Right hindlimb (tissue), 1 donor: ENCODE measurements around the gene TNNT3.
"Not testable (repeated sequence)": the region's sequence is repeated elsewhere in the genome, so short reads cannot be mapped to it uniquely, and the experiment has no call there.

Experiments used
- DNase-seq: peaks from one replicate; pipeline ENCODE4 v3.0.0-alpha.2; 2018

The TNNT3 gene

DNA sequence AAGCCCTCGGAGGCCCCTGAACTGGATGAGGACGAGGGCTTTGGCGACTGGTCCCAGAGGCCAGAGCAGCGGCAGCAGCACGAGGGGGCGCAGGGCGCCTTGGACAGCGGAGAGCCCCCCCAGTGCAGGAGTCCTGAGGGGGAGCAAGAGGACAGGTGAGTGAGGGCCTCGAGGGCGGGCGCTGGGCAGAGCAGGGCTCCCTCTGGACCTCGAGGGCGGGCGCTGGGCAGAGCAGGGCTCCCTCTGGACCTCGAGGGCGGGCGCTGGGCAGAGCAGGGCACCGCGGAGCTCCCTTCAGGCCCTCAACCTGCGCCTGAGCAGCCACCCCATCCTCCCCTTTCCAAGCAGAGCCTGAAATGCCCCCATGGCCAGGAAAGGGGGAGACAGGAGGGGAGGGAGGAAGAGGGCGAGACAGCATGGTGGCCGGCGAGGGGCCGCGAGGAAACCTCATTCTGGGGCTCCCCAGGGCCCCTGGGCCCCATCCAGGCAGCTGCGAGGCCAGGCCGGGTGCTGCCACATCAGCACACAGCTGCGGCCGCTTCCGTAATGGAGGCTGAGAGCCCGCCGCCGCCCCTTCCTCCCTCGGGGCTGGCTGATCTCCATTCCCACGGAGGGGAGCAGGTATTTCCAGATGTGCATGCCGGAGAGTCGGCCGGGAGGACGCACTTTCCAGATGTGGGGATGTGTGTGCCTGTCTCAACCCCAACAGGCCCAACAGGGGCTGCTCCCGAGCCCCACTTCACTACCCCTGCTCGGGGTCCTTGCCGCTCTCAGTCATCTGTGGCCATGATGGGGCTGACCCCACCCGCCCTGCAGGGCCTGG lies 37.9 kb upstream of the TNNT3 start:
- DNase-seq, result peak; percentile 93

DNA sequence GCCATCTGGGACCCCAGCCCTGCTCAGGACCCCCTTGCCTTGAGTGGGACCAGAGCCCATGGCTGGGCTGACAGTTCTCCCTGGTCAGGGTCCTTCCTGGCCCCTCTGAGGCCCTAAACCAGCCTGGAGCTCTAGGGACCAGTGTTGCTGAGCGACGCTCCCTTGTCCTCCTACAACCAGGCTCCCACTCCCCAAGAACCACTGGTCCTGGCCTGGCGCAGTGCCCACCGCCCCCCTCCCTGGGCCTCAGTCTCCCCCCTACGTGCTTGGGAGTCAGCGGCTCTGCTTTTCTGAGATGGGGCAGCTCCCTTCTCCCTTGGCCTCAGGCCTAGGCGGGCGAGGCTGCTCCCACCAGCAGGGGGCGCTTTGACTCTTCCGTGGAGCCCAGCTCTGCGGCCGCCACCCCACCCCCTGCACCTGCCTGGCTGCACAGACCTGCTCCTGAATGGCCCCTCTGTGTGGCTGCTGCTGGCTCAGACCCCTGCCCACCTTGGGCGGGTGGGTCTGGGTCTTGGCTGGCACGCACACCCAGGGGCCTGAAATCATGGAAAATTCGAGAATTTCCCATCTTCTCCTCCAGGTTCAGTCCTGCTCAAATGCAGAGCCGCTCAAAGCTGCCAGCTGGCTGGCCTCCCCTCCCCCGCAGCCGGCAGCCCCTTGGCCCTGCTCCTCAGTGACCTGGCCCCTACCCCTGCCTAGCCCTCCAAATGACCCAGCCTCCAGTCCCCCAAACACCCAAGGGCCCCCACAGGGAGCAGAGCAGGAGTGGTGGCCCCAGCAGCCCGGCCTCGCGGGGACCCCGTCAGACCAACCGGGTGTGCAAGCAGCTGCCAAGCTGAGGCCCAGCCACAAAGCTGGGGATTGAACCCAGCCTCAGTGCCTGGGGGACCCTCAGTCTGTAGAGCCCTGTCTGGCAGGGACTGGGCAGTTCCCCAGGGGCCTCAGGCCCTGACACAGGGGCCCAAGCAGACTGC lies 37.0 kb upstream of the TNNT3 start:
- peak; percentile 95 for DNase-seq

DNA sequence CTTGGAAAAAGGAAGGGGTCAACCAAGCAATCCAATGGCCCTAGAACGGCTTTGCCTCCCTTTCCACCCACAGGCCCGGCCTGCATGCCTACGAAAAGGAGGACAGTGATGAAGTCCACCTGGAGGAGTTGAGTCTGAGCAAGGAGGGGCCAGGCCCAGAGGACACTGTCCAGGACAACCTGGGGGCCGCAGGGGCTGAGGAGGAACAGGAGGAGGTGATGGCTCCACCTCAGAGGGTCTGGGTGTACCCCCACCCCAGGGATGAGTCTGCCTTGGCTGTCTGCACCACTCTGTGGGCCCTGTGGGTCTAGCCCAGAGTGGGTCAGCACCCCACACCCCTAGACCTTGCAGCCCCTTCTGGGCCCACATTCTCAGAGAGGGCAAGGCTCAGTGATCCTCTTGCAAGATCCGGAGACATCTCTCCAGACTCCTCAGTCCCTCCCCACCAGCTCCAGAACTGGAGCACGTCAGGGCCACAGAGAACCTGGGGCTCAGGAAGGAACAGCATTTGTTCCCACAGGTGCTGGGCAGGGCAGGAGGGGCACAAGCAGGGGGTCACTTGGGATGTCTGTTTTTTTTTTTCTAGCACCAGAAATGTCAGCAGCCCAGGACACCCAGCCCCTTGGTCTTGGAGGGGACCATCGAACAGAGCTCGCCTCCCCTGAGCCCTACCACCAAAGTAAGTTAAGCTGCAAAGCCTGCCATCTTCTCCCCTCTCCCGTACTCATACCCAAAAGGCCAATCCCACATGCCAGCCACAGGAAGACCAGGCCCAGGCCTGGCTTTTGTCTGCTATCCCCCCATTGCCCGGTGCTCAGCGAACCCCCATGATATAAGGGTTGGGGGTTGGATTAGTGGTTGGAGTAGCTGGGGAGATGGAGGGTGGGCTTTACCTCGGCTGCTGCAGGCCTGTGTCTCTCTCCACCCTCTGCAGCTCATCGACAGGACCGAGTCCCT lies 35.9 kb upstream of the TNNT3 start:
- DNase-seq, result peak; percentile 20

DNA sequence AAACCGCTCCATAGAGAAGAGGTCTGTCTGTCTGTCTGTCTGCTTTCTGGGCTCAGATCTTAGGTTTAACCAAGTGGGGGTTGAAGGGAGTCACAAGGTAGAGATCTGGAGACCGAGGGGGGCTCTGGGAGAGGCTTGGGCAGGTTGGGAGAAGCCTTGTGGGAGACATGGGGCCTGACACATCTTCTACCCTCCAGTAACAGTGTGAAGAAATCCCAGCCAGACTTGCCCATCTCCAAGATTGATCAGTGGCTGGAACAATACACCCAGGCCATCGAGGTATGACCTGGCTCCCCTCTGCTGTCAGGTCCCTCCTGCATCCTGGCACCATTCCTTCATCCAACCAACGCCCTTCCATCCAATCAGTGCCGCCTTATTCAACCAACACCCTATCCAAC lies 35.2 kb upstream of the TNNT3 start:
- DNase-seq, result no peak

DNA sequence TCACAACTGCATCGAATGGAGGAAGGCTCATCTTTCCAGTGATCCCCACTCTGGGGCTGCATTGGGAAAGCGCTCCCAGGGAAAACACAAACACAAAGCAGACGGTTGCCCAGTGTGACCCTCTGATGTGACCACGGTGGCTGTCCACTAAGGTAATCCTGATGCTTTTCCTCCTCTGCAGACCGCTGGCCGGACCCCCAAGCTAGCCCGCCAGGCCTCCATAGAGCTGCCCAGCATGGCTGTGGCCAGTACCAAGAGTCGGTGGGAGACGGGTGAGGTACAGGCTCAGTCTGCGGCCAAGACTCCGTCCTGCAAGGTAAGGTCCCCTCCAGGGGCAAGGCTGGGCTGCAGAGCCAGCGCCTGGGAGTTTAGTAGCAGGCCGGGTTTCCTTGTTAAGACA lies 33.0 kb upstream of the TNNT3 start:
- not testable (repeated sequence) for DNase-seq

GRCh38 chr11:1887451-1888346 lies 31.8 kb upstream of the TNNT3 start:
- no peak for DNase-seq

DNA sequence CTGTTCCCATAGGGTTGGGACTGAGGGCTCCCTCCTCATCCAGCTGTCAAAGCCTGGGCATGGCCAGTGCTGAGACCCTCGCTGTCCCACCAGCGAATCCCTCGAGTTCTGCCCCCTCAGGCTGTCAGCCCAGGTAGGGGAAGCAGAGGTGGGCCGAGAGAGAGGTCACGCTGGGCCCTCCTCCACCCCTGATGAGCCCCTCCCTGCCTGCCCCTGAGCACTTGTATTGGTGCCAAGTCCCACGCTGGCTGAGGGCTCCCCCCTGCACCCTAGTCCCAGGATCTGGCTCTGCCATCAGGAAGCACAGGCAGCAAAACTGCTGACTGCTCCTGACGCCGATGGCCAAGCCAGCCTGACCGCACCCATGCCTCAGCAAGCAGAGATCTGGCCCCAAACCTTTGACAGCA lies 31.2 kb upstream of the TNNT3 start:
- DNase-seq, result no peak

DNA sequence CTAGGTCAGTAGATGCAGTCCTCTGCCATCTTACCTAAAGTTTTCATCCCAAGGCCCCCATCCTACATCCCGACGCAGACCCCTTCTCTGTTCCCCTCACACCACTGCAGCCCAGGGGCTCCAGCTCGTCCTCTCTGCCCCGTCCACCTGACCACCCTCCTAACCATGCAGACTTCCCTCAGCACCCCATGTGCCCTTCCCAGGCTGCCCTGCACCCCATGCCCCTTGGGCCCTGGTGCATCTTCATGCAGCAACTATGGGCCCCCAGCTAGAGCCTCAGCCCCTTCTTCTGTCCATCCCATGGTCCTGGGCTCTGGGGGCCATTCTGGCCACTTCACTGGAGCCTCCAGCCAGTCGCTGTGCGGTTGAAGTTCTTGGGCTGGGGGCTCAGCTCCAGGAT lies 30.7 kb upstream of the TNNT3 start:
- no peak for DNase-seq

DNA sequence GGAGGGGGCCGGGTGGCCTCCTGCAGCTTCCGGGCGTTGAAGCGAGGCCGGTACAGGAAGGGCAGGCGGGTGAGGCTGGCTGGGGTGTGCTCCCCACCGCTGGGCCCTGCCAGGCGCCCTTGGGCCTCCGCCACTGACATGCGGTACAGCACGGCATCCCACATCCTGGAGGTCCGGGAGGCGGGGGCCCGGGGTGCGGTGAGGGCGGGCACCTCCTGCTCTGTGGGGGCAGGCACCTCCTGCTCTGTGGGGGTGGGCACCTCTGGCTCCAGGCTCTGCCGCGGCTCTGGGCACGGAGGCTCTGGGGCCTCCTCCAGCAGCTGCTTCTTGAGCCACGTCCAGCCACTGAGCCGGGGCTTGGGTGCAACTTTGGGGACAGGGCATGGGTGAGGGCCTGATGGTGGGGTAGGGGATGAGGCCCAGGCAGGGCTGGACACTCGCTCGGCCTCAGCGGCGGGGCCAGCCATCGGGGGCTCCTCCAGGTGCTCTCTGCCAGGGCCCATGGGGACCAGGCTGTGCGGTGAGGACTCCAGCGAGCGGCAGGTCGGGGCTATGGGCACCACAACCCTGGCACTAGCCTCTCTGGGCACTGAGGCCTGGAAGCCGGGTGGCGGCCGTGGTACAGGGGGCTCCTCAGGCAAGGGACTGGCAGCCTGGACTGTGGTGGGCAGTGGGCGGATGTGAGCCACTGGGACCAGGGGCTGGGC lies 30.1 kb upstream of the TNNT3 start:
- DNase-seq, result peak; percentile 56

GRCh38 chr11:1889941-1890855 lies 29.3 kb upstream of the TNNT3 start:
- no peak for DNase-seq

- peak; percentile 59 for DNase-seq
Observed at GRCh38 chr11:1890856-1891830, 28.4 kb upstream of the TNNT3 start.

DNA sequence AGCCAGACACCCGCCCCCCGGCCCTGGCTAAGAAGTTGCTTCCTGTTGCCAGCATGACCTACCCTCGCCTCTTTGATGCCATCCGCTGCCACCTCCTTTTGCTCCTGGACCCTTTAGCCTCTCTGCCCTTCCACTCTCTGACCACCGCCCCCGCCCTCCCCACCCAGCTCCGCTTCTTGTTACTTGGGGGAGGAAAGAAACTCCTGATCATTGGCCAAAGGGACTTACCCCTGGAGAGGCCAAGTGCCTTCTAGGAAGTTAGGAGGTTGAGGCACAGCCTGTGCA lies 27.7 kb upstream of the TNNT3 start, which contains the start of gene PRR33:
Gene PRR33 (minus strand): TSS at position 65 of the 285 bp plus-strand sequence. CDS start 1,311 bp downstream, outside the sequence.
- no peak for DNase-seq

DNA sequence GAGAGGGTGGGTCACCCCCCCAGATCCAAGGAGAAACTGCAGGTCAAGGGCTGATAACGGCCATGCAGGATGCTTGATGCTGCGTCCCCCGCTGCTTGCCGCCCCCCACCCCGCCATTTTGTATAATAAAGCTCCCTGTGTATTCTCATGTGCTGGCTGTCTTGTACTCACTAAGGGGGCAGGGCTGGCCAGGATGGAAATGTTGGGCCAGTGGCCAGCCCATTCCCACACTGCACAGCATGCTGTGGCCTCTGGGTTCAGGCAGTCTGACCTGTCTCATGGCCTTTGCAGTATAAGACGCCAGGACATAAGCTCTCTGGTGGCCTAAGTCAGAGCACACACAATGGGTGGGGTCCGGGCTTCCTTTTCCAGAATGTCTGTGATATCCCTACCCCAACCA lies 27.4 kb upstream of the TNNT3 start:
- peak; percentile 19 for DNase-seq

- DNase-seq, result no peak
Observed at GRCh38 chr11:1892558-1892957, 26.9 kb upstream of the TNNT3 start.

GRCh38 chr11:1893581-1894359 lies 25.7 kb upstream of the TNNT3 start:
- DNase-seq, result no peak

GRCh38 chr11:1894759-1895158 lies 24.7 kb upstream of the TNNT3 start:
- DNase-seq, result no peak

DNA sequence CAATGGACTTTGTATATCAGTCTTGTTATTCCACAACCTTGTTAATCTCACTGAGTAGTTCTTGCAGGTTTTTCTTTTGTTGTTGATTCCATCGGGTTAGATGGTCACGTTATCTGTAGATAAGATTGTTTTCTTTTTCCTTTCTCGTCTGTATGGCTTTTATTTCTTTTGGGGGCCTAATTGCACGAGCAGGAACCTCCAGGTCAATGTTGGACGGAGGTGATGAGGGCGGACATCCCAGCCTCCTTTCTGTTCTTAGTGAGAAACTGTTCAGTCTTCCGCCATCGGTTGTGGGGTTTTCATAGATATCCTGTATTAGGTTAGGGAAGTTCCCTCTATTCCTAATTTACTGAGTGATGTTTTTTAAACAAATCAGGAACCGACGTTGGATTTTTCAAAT lies 23.0 kb upstream of the TNNT3 start:
- DNase-seq, result no peak

DNA sequence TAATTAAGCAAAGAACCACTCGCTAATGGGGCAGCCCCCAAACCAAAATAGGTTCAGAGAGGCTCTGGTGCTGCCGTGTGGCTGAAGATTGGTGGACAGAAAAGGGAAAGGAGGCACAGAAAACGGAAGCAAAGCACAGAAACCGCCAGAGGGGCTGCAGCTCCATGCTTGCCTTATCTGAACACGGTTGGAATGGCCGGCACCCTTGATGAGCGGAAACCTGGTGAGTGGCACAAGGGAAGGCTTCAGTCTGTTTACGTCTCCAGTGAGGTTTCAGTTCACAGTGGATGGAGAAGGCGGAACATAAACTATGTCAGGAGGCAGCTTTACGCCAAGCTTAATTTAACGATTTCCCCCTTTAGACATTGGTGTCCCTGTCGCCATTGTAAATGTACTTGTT lies 22.6 kb upstream of the TNNT3 start:
- no peak for DNase-seq
